T47D (cell line): ENCODE results near the gene TET2.

Experiments
- DNase-seq, 2 experiments: peaks; one replicate each; pipeline versions ENCODE4 v3.0.0 to v3.0.0-alpha.2; 2011 to 2012; ENCODE audit warnings: low read depth in 1 of 2, low spot score in 1 of 2
- JUND ChIP-seq: IDR thresholded peaks from 2 replicates; pipeline ENCODE4 v1.6.1; 2012; ENCODE audit warnings: low read depth
- in situ Hi-C: cut with HindIII; loops from 2 replicates; pipeline ENCODE4 v1.10.0; 2016; ENCODE audit warnings: low sequenced_read_pairs, low pct_unique_long_range_greater_than_20kb

TET2 gene

DNA sequence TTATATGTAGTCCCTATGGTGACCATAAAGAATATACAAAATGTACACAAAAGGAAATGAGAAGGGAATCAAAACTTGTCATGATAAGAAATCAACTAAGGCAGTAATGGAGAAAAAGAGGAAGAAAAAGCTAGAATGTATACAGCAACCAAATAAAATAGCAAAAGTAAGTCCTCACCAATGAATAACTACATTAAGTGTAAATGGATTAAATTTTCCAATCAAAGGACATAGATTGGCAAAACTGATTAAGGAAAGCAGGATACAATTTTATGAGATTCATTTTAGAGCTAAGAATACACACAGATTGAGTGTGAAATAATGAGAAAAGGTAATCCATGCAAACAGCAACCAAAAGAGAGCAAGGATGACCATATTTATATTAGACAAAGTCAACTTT lies 157.4 kb downstream of the TET2 start:
- no peak for DNase-seq
- in situ Hi-C loops: no loop called here
- no peak for TF ChIP-seq JUND

DNA sequence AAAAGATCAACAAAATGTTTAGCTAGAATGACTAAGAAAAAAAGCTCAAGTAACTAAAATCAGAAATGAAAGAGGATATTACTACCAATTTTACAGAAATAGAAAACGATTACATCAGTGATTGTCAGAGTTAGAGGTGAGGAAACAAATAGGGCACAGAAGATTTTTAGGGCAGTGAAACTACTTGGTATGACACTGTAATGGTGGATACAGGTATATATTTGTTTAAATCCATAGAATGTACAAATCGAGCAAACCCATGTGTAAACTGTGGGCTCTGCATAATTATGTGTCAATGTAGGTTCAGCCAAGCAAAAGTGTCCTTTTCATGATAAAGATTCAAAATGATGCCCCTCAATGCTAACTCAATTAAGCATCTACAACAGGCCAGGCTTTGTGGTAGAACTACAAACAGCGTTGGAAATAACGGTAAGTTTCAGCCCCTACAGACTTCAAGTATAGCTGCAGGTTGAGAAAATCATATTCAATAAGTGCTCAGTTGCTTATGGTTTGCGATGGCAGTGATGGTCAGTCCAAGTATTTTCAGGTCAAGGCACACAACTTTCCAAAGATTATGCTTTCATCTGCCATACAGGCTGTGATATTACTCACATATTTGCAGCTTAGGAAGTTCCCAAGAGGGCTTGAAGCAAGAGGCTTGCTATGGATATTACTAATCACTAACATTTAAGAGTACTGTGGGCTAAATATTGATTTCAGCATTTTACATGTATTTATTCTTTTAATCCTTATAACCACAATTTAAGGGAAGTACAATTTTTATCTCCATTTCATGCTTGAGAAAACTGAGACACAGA lies 158.6 kb downstream of the TET2 start:
- no peak for DNase-seq
- in situ Hi-C loops: no loop called here
- no peak for TF ChIP-seq JUND

DNA sequence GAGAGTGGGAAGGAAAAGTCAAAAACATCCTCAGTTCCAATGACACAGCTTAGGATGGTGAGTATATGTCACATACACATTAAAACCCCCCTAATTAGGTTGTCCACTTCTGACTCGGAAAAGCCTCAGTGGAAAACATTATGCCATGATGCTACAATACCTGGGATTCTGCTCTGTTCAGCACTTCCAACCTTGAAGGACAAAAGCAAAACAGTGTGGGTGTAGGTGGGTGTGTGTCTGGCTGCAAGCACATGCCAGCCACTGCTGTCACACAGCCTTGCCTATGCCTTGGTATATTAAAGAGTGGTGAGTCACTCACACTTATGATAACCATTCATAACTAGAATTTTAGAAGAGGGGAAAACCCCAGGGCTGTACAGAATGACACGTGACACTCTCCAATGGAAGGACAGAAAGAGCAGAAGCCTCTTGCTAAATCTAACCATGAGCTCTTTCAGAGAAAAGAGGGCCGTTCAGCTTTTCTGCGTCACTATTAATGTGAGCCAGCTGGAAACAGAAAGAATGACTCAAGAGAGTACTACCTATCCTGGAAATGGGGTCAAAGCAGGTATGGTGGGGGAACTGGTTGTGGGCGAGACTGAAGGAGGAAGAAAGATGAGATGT lies 159.6 kb downstream of the TET2 start:
- no peak for DNase-seq
- in situ Hi-C loops: no loop called here
- TF ChIP-seq JUND: no peak

DNA sequence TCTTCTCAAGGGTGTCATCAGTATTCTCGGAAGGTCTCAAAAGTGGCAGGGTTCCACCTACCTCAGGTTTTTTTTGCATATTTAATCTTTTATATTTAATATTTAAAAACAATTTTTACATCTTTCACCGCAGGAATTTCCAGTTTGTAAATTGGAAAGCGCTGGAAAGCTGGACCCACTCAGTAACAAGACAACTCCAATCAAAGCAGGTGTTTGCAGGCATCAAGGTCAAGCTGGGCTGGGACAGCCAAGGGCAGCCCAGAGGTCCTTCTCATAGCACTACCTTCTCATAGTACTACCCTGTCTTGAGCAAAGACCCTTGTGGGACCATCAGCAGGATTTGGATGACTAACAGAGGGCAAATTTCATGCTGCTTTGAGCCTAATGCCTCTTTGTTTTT lies 160.1 kb downstream of the TET2 start:
- no peak for TF ChIP-seq JUND
- DNase-seq: no peak
- in situ Hi-C loops: no loop called here

DNA sequence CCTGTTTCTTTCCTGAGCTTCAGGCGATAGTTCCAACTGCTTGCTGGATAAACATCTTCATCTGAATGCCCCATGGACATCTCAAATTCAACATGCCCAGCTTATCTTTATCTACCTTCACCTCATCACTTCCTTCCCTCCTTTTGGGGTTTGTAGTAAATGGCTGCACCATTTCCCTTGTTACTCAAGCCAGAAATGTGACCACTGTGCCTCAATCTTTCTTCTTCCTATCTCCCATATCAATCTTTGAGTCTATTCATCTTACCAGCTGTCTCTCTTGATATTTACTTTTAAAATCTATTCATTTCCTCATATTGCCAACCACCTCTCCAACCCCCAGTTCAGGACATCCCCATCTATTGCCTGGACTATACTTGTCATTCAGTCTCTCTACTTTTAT lies 171.8 kb downstream of the TET2 start:
- DNase-seq: no peak
- no peak for TF ChIP-seq JUND
- in situ Hi-C loops: no loop called here

DNA sequence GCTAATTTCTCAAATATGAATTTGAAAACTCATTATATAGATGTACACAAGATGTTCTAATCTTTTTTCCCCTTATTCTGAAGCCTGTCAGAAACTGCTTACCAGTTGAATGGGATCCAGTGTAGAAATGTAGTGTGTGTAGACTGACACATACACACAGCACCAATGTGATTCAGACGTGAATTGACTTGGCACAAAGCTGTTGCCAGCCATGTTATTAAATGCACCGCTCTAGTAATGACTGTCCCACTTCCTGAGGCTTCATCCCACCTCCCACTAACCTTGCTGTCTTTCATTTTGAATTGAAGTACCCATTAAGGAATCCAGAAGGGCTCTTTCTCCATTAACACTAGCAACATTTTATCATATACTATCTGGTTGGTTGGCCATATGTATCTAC lies 180.5 kb downstream of the TET2 start:
- no peak for DNase-seq
- in situ Hi-C loops: no loop called here
- TF ChIP-seq JUND: no peak

DNA sequence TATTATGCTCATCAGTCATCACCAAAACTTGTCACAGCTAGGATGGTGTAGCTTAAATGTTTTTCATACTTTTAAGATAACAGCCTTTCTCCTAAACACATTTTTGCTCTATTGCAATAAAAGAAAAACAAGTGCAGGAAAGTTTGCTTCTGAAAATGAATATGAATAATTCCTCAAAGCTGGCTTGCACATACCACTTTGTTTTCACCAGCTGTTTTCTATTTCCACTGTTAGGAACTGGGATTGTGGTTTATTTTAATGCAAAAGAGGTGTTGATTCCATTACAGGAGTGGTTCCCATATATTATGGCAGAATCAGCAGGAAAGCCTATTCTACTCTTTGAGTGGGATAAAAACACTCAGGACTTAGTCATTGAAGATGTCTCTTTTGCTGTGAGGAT lies 181.3 kb downstream of the TET2 start:
- DNase-seq: no peak
- no peak for TF ChIP-seq JUND
- in situ Hi-C loops: no loop called here

DNA sequence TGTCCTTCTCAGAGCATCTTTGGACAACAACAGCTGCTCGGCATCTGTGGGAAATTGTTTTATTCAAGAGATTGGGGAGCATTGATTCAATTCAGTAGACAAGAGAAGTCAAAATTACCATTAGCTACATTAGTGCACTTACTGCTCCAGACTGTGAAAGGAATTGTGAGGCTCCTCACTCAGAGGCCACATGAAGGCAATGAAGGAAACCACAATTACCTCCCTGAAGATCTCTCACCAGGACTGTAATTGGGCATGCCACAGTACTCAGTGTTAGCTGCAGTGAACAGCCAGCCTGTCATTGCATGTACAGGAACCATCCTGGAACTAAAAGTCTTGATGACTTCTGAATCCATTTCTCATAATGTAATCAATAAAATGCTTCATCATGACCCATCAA lies 182.4 kb downstream of the TET2 start:
- in situ Hi-C loops: no loop called here
- no peak for TF ChIP-seq JUND
- no peak for DNase-seq
